KMS-11 (cell line): Measurements from ENCODE around the gene TRMT11.

Experiments
- H2AFZ ChIP-seq: fragments of 200-600 bp; sonication (generic); 2 replicates; pipeline ENCODE4 v1.6.1; 2016; ENCODE audit warnings: antibody characterized with exemption, mixed run types, low read depth
- H3K27ac ChIP-seq: fragments of 200-600 bp; sonication (generic); 2 replicates; pipeline ENCODE4 v1.6.1; 2016; ENCODE audit warnings: mild to moderate bottlenecking, mixed run types
- H3K27me3 ChIP-seq: fragments of 200-600 bp; sonication (generic); 2 replicates; pipeline ENCODE4 v1.6.1; 2017; ENCODE audit warnings: mild to moderate bottlenecking, low read depth, mixed run types, moderate library complexity; ENCODE audit not compliant: insufficient read depth
- H3K36me3 ChIP-seq: fragments of 200-600 bp; sonication (generic); 2 replicates; pipeline ENCODE4 v1.6.1; 2017; ENCODE audit warnings: mild to moderate bottlenecking, mixed run types; ENCODE audit not compliant: insufficient read depth
- H3K4me1 ChIP-seq: fragments of 200-600 bp; sonication (generic); 2 replicates; pipeline ENCODE4 v1.6.1; 2016; ENCODE audit warnings: mild to moderate bottlenecking, low read depth, mixed run types; ENCODE audit not compliant: poor library complexity, severe bottlenecking
- H3K4me2 ChIP-seq: fragments of 200-600 bp; sonication (generic); 2 replicates; pipeline ENCODE4 v1.7.0; 2016; ENCODE audit warnings: mild to moderate bottlenecking, mixed run types
- H3K4me3 ChIP-seq: fragments of 200-600 bp; sonication (generic); IDR thresholded peaks from 2 replicates; pipeline ENCODE4 v1.6.1; 2017; ENCODE audit warnings: low read depth, low read length, mixed read lengths; ENCODE audit not compliant: insufficient read depth
- H3K79me2 ChIP-seq: fragments of 200-600 bp; sonication (generic); 2 replicates; pipeline ENCODE4 v1.6.1; 2016; ENCODE audit warnings: low read depth, mixed run types; ENCODE audit not compliant: insufficient read depth
- H3K9ac ChIP-seq: fragments of 200-600 bp; sonication (generic); 2 replicates; pipeline ENCODE4 v1.6.1; 2016; ENCODE audit warnings: mild to moderate bottlenecking, mixed run types
- H4K20me1 ChIP-seq: fragments of 200-600 bp; sonication (generic); 2 replicates; pipeline ENCODE4 v1.6.1; 2016; ENCODE audit warnings: mild to moderate bottlenecking, mixed run types; ENCODE audit not compliant: insufficient read depth
- CTCF ChIP-seq: fragments of 200-600 bp; sonication (generic); conservative IDR thresholded peaks from 2 replicates; pipeline ENCODE4 v1.6.1; 2017; ENCODE audit warnings: low read depth, mild to moderate bottlenecking, antibody characterized with exemption, low read length, moderate library complexity, mixed read lengths

The TRMT11 gene

GRCh38 chr6:126063512-126064146 is 77.3 kb downstream of the TRMT11 start:
- Histone ChIP-seq H3K79me2 (no peaks in the 10 kb centered on the region), H2AFZ (no peak overlapping the region), H3K36me3 (no peaks in the 10 kb centered on the region), H3K27me3 (no peaks in the 10 kb centered on the region), H3K9ac (no peak overlapping the region), H4K20me1 (no peaks in the 10 kb centered on the region), H3K4me3 (no peak overlapping the region), H3K27ac (no peak overlapping the region), H3K4me1 (no peaks in the 10 kb centered on the region), H3K4me2 (no peak overlapping the region)
- TF ChIP-seq CTCF, result no peak

- no peak for TF ChIP-seq CTCF
- Histone ChIP-seq H3K4me2 (no peak overlapping the region), H3K4me1 (no peaks in the 10 kb centered on the region), H2AFZ (no peak overlapping the region), H3K9ac (no peak overlapping the region), H3K79me2 (no peaks in the 10 kb centered on the region), H3K27ac (no peak overlapping the region), H3K27me3 (no peaks in the 10 kb centered on the region), H3K4me3 (no peak overlapping the region), H3K36me3 (no peaks in the 10 kb centered on the region), H4K20me1 (no peaks in the 10 kb centered on the region)
Measured at GRCh38 chr6:126064257-126064747, 78.0 kb downstream of the TRMT11 start.

- TF ChIP-seq CTCF, result no peak
- H3K4me2 ChIP-seq, result no peak overlapping the region
- H4K20me1 ChIP-seq, result no peaks in the 10 kb centered on the region
- H3K9ac ChIP-seq, result no peak overlapping the region
- no peak overlapping the region for H2AFZ ChIP-seq
- H3K4me3 ChIP-seq, result no peak overlapping the region
- H3K27me3 ChIP-seq, result no peaks in the 10 kb centered on the region
- H3K27ac ChIP-seq, result no peak overlapping the region
- no peaks in the 10 kb centered on the region for H3K79me2 ChIP-seq
- H3K4me1 ChIP-seq, result no peaks in the 10 kb centered on the region
- H3K36me3 ChIP-seq, result no peaks in the 10 kb centered on the region
Measured at GRCh38 chr6:126064748-126065401, 78.5 kb downstream of the TRMT11 start.

GRCh38 chr6:126066053-126067048 is 80.0 kb downstream of the TRMT11 start:
- no peak overlapping the region for H3K27ac ChIP-seq
- no peak for TF ChIP-seq CTCF
- no peak overlapping the region for H3K4me3 ChIP-seq
- no peak overlapping the region for H2AFZ ChIP-seq
- no peak overlapping the region for H3K4me2 ChIP-seq
- no peaks in the 10 kb centered on the region for H3K27me3 ChIP-seq
- no peaks in the 10 kb centered on the region for H3K36me3 ChIP-seq
- no peaks in the 10 kb centered on the region for H3K79me2 ChIP-seq
- H3K4me1 ChIP-seq, result no peaks in the 10 kb centered on the region
- H4K20me1 ChIP-seq, result no peaks in the 10 kb centered on the region
- H3K9ac ChIP-seq, result no peak overlapping the region
